ENCODE data around the gene TMC6. TPM values are rescaled to one million over a fixed set of nuclear protein-coding genes. Genes with fewer than 3 reads are reported as not detected.

Gene TMC6
- polyA plus RNA-seq, 1 donor (not counting 4 experiments of a cell fraction or from before 2014, with no cell fraction given), result 20.4 TPM

- no peaks in the 10 kb centered on the region for H4K20me1 ChIP-seq (ENCODE audit: control insufficient read depth, extremely low read depth, insufficient read depth, low read length)
- no peaks in the 10 kb centered on the region for H3K27me3 ChIP-seq (ENCODE audit: control insufficient read depth, extremely low read depth, insufficient read depth, low read length)
- dilution Hi-C loops (cut with MboI; ENCODE audit: extremely low pct_ligation_motif_present, low sequenced_read_pairs), result no loop called here
- DNase-seq (ENCODE audit: low read depth, low spot score), result no peak
- no peaks in the 10 kb centered on the region for H3K9me3 ChIP-seq (ENCODE audit: control insufficient read depth, low read depth, low read length)
- H3K4me2 ChIP-seq (ENCODE audit: control insufficient read depth, extremely low read depth, insufficient read depth, low read depth, low read length), result no peak overlapping the region
- H3K4me3 ChIP-seq (ENCODE audit: control insufficient read depth in 2 of 3, extremely low read depth in 1 of 3, insufficient read depth in 2 of 3, low read depth in 1 of 3, low read length in 3 of 3), result no peak overlapping the region
- H2AFZ ChIP-seq (ENCODE audit: control insufficient read depth, low read length), result no peak overlapping the region
- H3K4me1 ChIP-seq (ENCODE audit: control insufficient read depth, extremely low read depth, insufficient read depth, low read length), result no peaks in the 10 kb centered on the region
- FAIRE-seq, result no peak
- no peak overlapping the region for H3K27ac ChIP-seq (ENCODE audit: control insufficient read depth, insufficient read depth, low read length)
- no peak for TF ChIP-seq CTCF (optimal IDR thresholded peaks at IDR 0.05 in 1 of 3, IDR thresholded peaks at IDR 0.05 in 1 of 3, conservative IDR thresholded peaks at IDR 0.05 in 1 of 3; ENCODE audit: extremely low read depth in 1 of 3, insufficient read depth in 2 of 3, low read length in 3 of 3)
- no peak for TF ChIP-seq EZH2 (IDR thresholded peaks at IDR 0.05; ENCODE audit: low read length)
- no peaks in the 10 kb centered on the region for H3K36me3 ChIP-seq (ENCODE audit: control insufficient read depth in 2 of 2, extremely low read depth in 1 of 2, insufficient read depth in 2 of 2, low read length in 2 of 2)
- H3K9ac ChIP-seq (ENCODE audit: control insufficient read depth, extremely low read depth, insufficient read depth, low read length), result no peak overlapping the region
- H3K9me1 ChIP-seq (ENCODE audit: control insufficient read depth, extremely low read depth, insufficient read depth, low read length), result no peaks in the 10 kb centered on the region
- H3K79me2 ChIP-seq (ENCODE audit: control insufficient read depth, insufficient read depth, low read length), result no peaks in the 10 kb centered on the region
Observed at GRCh38 chr17:78064708-78065107, 63.8 kb downstream of the TMC6 start.

DNA sequence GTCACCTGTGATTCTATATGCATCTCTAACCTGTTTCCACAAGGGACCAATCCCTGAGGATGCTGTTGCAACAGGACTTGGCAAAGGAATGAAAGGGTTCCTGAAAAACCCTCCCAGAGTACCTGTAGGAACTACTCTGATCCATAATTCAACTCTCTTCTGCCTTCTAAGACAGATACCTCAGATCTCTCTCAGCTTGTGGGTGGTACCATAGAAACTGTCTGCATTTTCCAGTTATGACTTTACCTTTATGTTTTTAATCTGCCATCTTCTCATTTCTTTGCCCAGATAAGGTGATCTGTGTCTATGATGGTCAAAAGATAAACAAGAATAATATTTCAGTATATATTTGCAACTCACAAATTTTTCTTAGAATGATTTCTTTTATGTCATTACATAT, 65.1 kb downstream of the TMC6 start:
- H3K36me3 ChIP-seq (ENCODE audit: control insufficient read depth in 2 of 2, extremely low read depth in 1 of 2, insufficient read depth in 2 of 2, low read length in 2 of 2), result no peaks in the 10 kb centered on the region
- TF ChIP-seq CTCF (optimal IDR thresholded peaks at IDR 0.05 in 1 of 3, IDR thresholded peaks at IDR 0.05 in 1 of 3, conservative IDR thresholded peaks at IDR 0.05 in 1 of 3; ENCODE audit: extremely low read depth in 1 of 3, insufficient read depth in 2 of 3, low read length in 3 of 3) (no peak), EZH2 (IDR thresholded peaks at IDR 0.05; ENCODE audit: low read length) (no peak)
- H2AFZ ChIP-seq (ENCODE audit: control insufficient read depth, low read length), result no peak overlapping the region
- no peak overlapping the region for H3K4me3 ChIP-seq (ENCODE audit: control insufficient read depth in 2 of 3, extremely low read depth in 1 of 3, insufficient read depth in 2 of 3, low read depth in 1 of 3, low read length in 3 of 3)
- no peaks in the 10 kb centered on the region for H3K79me2 ChIP-seq (ENCODE audit: control insufficient read depth, insufficient read depth, low read length)
- no peak for DNase-seq (ENCODE audit: low read depth, low spot score)
- dilution Hi-C loops (cut with MboI; ENCODE audit: extremely low pct_ligation_motif_present, low sequenced_read_pairs), result no loop called here
- no peak overlapping the region for H3K9ac ChIP-seq (ENCODE audit: control insufficient read depth, extremely low read depth, insufficient read depth, low read length)
- H4K20me1 ChIP-seq (ENCODE audit: control insufficient read depth, extremely low read depth, insufficient read depth, low read length), result no peaks in the 10 kb centered on the region
- H3K9me3 ChIP-seq (ENCODE audit: control insufficient read depth, low read depth, low read length), result no peaks in the 10 kb centered on the region
- no peak overlapping the region for H3K4me2 ChIP-seq (ENCODE audit: control insufficient read depth, extremely low read depth, insufficient read depth, low read depth, low read length)
- no peak overlapping the region for H3K27ac ChIP-seq (ENCODE audit: control insufficient read depth, insufficient read depth, low read length)
- no peaks in the 10 kb centered on the region for H3K27me3 ChIP-seq (ENCODE audit: control insufficient read depth, extremely low read depth, insufficient read depth, low read length)
- H3K9me1 ChIP-seq (ENCODE audit: control insufficient read depth, extremely low read depth, insufficient read depth, low read length), result no peaks in the 10 kb centered on the region
- no peak for FAIRE-seq
- no peaks in the 10 kb centered on the region for H3K4me1 ChIP-seq (ENCODE audit: control insufficient read depth, extremely low read depth, insufficient read depth, low read length)

All from keratinocyte (primary cell).